PC-3 (cell line): ENCODE results near the gene NAT16. TPM values are rescaled to one million over a fixed set of nuclear protein-coding genes. Genes with fewer than 3 reads are reported as not detected.

Source experiments
- ATAC-seq: fragments of 200-7000 bp; cut with Tn5 transposase; 2 replicates; pipeline ENCODE4 v1.9.1; 2020; ENCODE audit warnings: mild to moderate bottlenecking, moderate library complexity
- BruUV-seq: library from RNA; stranded (reverse); fragments of 400-500 nt; replicated peaks from 2 replicates; lab custom pipeline; 2021; lab: Mats Ljungman, UMichigan
- CTCF ChIA-PET: fragments of 300-600 bp; sonication (Branson Sonifier 250); formaldehyde crosslinking; loops from one replicate; lab custom pipeline; 2022; ENCODE audit warnings: antibody characterized with exemption; lab: Charles Lee
- POLR2A ChIA-PET: fragments of 300-600 bp; sonication (Branson Sonifier 250); formaldehyde crosslinking; loops from one replicate; lab custom pipeline; 2022; ENCODE audit warnings: antibody characterized with exemption; ENCODE audit not compliant: unreplicated experiment; lab: Charles Lee
- DNase-seq: peaks from one replicate; pipeline ENCODE4 v3.0.0-alpha.2; 2015
- H2AFZ ChIP-seq: fragments of 300-600 bp; sonication (generic); 2 replicates; pipeline ENCODE4 v1.6.0; 2016; ENCODE audit warnings: antibody characterized with exemption, low read length
- H3F3A ChIP-seq: fragments of 300-600 bp; sonication (generic); one replicate; pipeline ENCODE4 v1.6.0; 2017; ENCODE audit warnings: antibody characterized with exemption, low read length, control low read depth, mild to moderate bottlenecking; ENCODE audit not compliant: unreplicated experiment
- H3K27ac ChIP-seq: fragments of 300-600 bp; sonication (generic); 2 replicates; pipeline ENCODE4 v1.5.1; 2016; ENCODE audit warnings: mild to moderate bottlenecking, low read length
- H3K27me3 ChIP-seq: fragments of 300-600 bp; sonication (generic); 2 replicates; pipeline ENCODE4 v1.6.1; 2016; ENCODE audit warnings: low read length, mixed read lengths
- H3K36me3 ChIP-seq: fragments of 300-600 bp; sonication (generic); 2 replicates; pipeline ENCODE4 v1.6.1; 2016; ENCODE audit warnings: low read depth, mixed run types, low read length, mixed read lengths
- H3K4me1 ChIP-seq: fragments of 300-600 bp; sonication (generic); 2 replicates; pipeline ENCODE4 v1.5.1; 2016; ENCODE audit warnings: low read length; ENCODE audit not compliant: insufficient read depth
- H3K4me2 ChIP-seq: fragments of 300-600 bp; sonication (generic); 2 replicates; pipeline ENCODE4 v1.6.0; 2016; ENCODE audit warnings: low read length
- H3K4me3 ChIP-seq: fragments of 300-600 bp; sonication (generic); 2 replicates; pipeline ENCODE4 v1.5.1; 2016; ENCODE audit warnings: mild to moderate bottlenecking, low read length, mixed read lengths
- H3K79me2 ChIP-seq: fragments of 300-600 bp; sonication (generic); 2 replicates; pipeline ENCODE4 v1.6.1; 2017; ENCODE audit warnings: low read length, mixed read lengths
- H3K9ac ChIP-seq: fragments of 300-600 bp; sonication (generic); 2 replicates; pipeline ENCODE4 v1.6.0; 2016; ENCODE audit warnings: mild to moderate bottlenecking, low read length
- H3K9me2 ChIP-seq: fragments of 300-600 bp; sonication (generic); replicated peaks from 2 replicates; pipeline ENCODE4 v1.6.1; 2016; ENCODE audit warnings: mixed run types, low read length, mixed read lengths
- H3K9me3 ChIP-seq: fragments of 300-600 bp; sonication (generic); 2 replicates; pipeline ENCODE4 v1.6.1; 2016; ENCODE audit warnings: low read length, mixed read lengths
- H4K20me1 ChIP-seq: fragments of 300-600 bp; sonication (generic); 2 replicates; pipeline ENCODE4 v1.6.1; 2016; ENCODE audit warnings: low read length, mixed read lengths
- CTCF ChIP-seq: fragments of 300-600 bp; sonication (generic); conservative IDR thresholded peaks from 2 replicates; pipeline ENCODE4 v1.5.1; 2017; ENCODE audit warnings: antibody characterized with exemption, low read depth, mild to moderate bottlenecking, low read length
- EZH2 ChIP-seq: fragments of 300-600 bp; sonication (generic); IDR thresholded peaks from one replicate; pipeline ENCODE4 v1.6.1; 2017; ENCODE audit warnings: antibody characterized with exemption, mild to moderate bottlenecking, low read length; ENCODE audit not compliant: unreplicated experiment
- EZH2phosphoT487 ChIP-seq: fragments of 300-600 bp; sonication (generic); IDR thresholded peaks from 2 replicates; pipeline ENCODE4 v1.6.1; 2018; ENCODE audit warnings: mild to moderate bottlenecking, antibody characterized with exemption, low read length, borderline replicate concordance
- intact Hi-C: fragments of 100-400 bp; cut with micrococcal nuclease; formaldehyde crosslinking; loops from 2 replicates; pipeline ENCODE4 v1.9.0; 2023
- total RNA-seq: library from RNA; depleted of rRNA; stranded (reverse); fragments of >200 nt; gene quantifications from 2 replicates; pipeline ENCODE4 v1.2.3, GENCODE V29; 2014

The NAT16 gene
- total RNA-seq, 1 experiment from 2014 or later, result 0.26 TPM

GRCh38 chr7:101223528-101223927 is 43.4 kb upstream of the NAT16 start:
- no peaks in the 10 kb centered on the region for H3K4me1 ChIP-seq
- ATAC-seq, result no peak
- H3K9ac ChIP-seq, result no peak overlapping the region
- TF ChIP-seq EZH2, result no peak
- TF ChIP-seq CTCF, result no peak
- no peak for TF ChIP-seq EZH2phosphoT487
- H3K4me2 ChIP-seq, result no peak overlapping the region
- no peaks in the 10 kb centered on the region for H3K9me2 ChIP-seq
- BruUV-seq, result no TSS peak
- intact Hi-C loops, result no loop called here
- no peaks in the 10 kb centered on the region for H3K9me3 ChIP-seq
- H3K79me2 ChIP-seq, result peaks cover 31% of the 10 kb centered on the region
- H3K27me3 ChIP-seq, result no peaks in the 10 kb centered on the region
- peaks cover 5% of the 10 kb centered on the region for H3K36me3 ChIP-seq
- H2AFZ ChIP-seq, result no peak overlapping the region
- CTCF ChIA-PET, result no interaction called here
- DNase-seq, result no peak
- H3K4me3 ChIP-seq, result no peak overlapping the region
- H3K27ac ChIP-seq, result no peak overlapping the region
- H4K20me1 ChIP-seq, result no peaks in the 10 kb centered on the region
- POLR2A ChIA-PET, result interaction anchor here (0.5 kb wide), 1 partner anchor 9 kb away, joined by 6 read pairs; no protein-coding TSS in a partner anchor
- no peaks in the 10 kb centered on the region for H3F3A ChIP-seq

- Histone ChIP-seq H3K27me3 (no peaks in the 10 kb centered on the region), H3K36me3 (peaks cover 5% of the 10 kb centered on the region), H3K27ac (no peak overlapping the region), H2AFZ (no peak overlapping the region), H3F3A (no peaks in the 10 kb centered on the region), H3K9ac (no peak overlapping the region), H4K20me1 (no peaks in the 10 kb centered on the region), H3K4me2 (no peak overlapping the region), H3K9me2 (no peaks in the 10 kb centered on the region), H3K4me1 (no peaks in the 10 kb centered on the region), H3K79me2 (peaks cover 37% of the 10 kb centered on the region), H3K9me3 (no peaks in the 10 kb centered on the region), H3K4me3 (no peak overlapping the region)
- no TSS peak for BruUV-seq
- DNase-seq (no peak), ATAC-seq (no peak)
- ChIA-PET POLR2A (no interaction called here), CTCF (no interaction called here)
- no peak for TF ChIP-seq EZH2
- no peak for TF ChIP-seq EZH2phosphoT487
- TF ChIP-seq CTCF, result no peak
- intact Hi-C loops, result no loop called here
Observed at GRCh38 chr7:101222275-101222830, 42.3 kb upstream of the NAT16 start.

- Histone ChIP-seq H3F3A (no peaks in the 10 kb centered on the region), H3K9me2 (no peaks in the 10 kb centered on the region), H3K4me2 (no peak overlapping the region), H4K20me1 (no peaks in the 10 kb centered on the region), H3K79me2 (peaks cover 56% of the 10 kb centered on the region), H3K27ac (no peak overlapping the region), H2AFZ (no peak overlapping the region), H3K27me3 (no peaks in the 10 kb centered on the region), H3K4me1 (peaks cover 11% of the 10 kb centered on the region), H3K9ac (no peak overlapping the region), H3K4me3 (no peak overlapping the region), H3K36me3 (peaks cover 5% of the 10 kb centered on the region), H3K9me3 (no peaks in the 10 kb centered on the region)
- no TSS peak for BruUV-seq
- intact Hi-C loops, result no loop called here
- ChIA-PET POLR2A (no interaction called here), CTCF (no interaction called here)
- no peak for ATAC-seq
- DNase-seq, result no peak
- TF ChIP-seq EZH2 (no peak), CTCF (no peak), EZH2phosphoT487 (no peak)
Observed at GRCh38 chr7:101220295-101220694, 40.2 kb upstream of the NAT16 start.
